Osteoblast (primary cell): ENCODE measurements around the gene AP3B2. TPM values are rescaled to one million over a fixed set of nuclear protein-coding genes. Genes with fewer than 3 reads are reported as not detected.

ENCODE experiments used
- DNase-seq: peaks from one replicate; pipeline ENCODE4 v3.0.0; 2011; ENCODE audit warnings: low spot score, mixed read lengths; ENCODE audit not compliant: insufficient read length; ENCODE audit errors: missing footprints
- H2AFZ ChIP-seq: 2 replicates; pipeline ENCODE4 v1.6.0; 2011; ENCODE audit warnings: mild to moderate bottlenecking, low read length
- H3K27ac ChIP-seq: 2 replicates; pipeline ENCODE4 v1.5.1; 2011; ENCODE audit warnings: mild to moderate bottlenecking, low read depth, low read length, moderate library complexity
- H3K27me3 ChIP-seq: 2 replicates; pipeline ENCODE4 v1.6.0; 2012; ENCODE audit warnings: mild to moderate bottlenecking, control low read depth, inconsistent platforms, low read length, moderate library complexity; ENCODE audit not compliant: insufficient read depth
- H3K36me3 ChIP-seq: 2 replicates; pipeline ENCODE4 v1.5.1; 2011; ENCODE audit warnings: mild to moderate bottlenecking, low read length, control low read depth, moderate library complexity; ENCODE audit not compliant: insufficient read depth
- H3K4me1 ChIP-seq: 2 replicates; pipeline ENCODE4 v1.5.1; 2011; ENCODE audit warnings: mild to moderate bottlenecking, low read length, control low read depth, moderate library complexity; ENCODE audit not compliant: insufficient read depth
- H3K4me2 ChIP-seq: 2 replicates; pipeline ENCODE4 v1.6.0; 2011; ENCODE audit warnings: mild to moderate bottlenecking, low read length; ENCODE audit not compliant: insufficient read depth
- H3K4me3 ChIP-seq: fragments of 200-600 bp; sonication (generic); 3 replicates; pipeline ENCODE4 v1.5.1; 2012; ENCODE audit warnings: mild to moderate bottlenecking, low read length, inconsistent platforms; ENCODE audit not compliant: insufficient read depth
- H3K79me2 ChIP-seq: 2 replicates; pipeline ENCODE4 v1.6.0; 2012; ENCODE audit warnings: mild to moderate bottlenecking, low read length, control low read depth, inconsistent platforms; ENCODE audit not compliant: insufficient read depth
- H3K9me3 ChIP-seq: 2 replicates; pipeline ENCODE4 v1.5.1; 2011; ENCODE audit warnings: low read depth, low read length, control low read depth
- H4K20me1 ChIP-seq: 2 replicates; pipeline ENCODE4 v1.6.0; 2012; ENCODE audit warnings: mild to moderate bottlenecking, low read length, control low read depth; ENCODE audit not compliant: insufficient read depth
- total RNA-seq: library from RNA; depleted of rRNA; stranded (reverse); fragments of >200 nt; gene quantifications from 2 replicates; pipeline ENCODE4 v1.2.3, GENCODE V29; 2012
- TF ChIP-seq, protein P1 (sequence below): IDR thresholded peaks from 2 replicates; pipeline ENCODE4 v1.5.1; 2011; ENCODE audit warnings: mild to moderate bottlenecking, low read depth, low read length, moderate library complexity; ENCODE audit errors: extremely low read depth

Gene AP3B2, protein sequence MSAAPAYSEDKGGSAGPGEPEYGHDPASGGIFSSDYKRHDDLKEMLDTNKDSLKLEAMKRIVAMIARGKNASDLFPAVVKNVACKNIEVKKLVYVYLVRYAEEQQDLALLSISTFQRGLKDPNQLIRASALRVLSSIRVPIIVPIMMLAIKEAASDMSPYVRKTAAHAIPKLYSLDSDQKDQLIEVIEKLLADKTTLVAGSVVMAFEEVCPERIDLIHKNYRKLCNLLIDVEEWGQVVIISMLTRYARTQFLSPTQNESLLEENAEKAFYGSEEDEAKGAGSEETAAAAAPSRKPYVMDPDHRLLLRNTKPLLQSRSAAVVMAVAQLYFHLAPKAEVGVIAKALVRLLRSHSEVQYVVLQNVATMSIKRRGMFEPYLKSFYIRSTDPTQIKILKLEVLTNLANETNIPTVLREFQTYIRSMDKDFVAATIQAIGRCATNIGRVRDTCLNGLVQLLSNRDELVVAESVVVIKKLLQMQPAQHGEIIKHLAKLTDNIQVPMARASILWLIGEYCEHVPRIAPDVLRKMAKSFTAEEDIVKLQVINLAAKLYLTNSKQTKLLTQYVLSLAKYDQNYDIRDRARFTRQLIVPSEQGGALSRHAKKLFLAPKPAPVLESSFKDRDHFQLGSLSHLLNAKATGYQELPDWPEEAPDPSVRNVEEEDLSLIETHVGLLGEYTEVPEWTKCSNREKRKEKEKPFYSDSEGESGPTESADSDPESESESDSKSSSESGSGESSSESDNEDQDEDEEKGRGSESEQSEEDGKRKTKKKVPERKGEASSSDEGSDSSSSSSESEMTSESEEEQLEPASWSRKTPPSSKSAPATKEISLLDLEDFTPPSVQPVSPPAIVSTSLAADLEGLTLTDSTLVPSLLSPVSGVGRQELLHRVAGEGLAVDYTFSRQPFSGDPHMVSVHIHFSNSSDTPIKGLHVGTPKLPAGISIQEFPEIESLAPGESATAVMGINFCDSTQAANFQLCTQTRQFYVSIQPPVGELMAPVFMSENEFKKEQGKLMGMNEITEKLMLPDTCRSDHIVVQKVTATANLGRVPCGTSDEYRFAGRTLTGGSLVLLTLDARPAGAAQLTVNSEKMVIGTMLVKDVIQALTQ
- under 0.01 and 0.36 TPM in 2 replicates for total RNA-seq

DNA sequence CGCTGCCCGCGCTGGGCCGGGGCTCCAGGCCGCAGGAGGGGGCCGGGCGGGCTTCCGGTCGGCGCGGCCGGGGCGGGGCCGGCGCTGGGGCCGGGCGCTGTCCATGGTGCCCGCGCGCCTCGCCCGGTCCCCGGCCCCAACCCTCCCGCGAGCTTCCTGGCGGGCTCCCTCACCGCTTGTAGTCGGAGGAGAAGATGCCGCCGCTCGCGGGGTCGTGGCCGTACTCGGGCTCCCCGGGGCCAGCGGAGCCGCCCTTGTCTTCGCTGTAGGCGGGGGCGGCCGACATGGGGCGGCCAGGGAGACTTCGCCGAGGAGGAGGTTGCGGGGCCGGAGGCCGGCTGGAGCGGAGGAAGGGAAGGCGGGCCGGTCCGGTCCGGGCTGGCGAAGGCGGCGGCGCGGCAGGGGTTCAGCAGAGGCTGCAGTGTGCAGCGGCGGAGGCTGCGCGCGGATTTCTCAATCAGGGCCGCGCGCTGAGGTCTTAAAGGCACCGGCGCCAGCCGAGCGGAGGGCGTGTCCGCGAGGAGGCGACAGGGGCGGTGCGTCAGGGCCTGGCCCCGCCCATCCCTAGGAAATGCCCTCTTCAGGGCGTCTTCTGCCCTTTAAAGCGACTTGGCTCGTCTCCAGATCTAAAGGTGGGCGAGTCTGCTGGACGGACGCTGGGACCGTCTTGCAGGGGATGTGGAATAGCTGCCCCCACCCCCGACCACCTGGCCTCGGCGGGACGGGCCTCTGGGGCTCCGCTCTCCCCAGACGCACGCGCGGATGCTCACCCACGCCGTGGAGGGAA is at the start of gene AP3B2:
TSS of gene AP3B2 (minus strand) at position 455 of the 787 bp plus-strand sequence. CDS start at position 286, 169 bp downstream.
- TF ChIP-seq, protein P1, sequence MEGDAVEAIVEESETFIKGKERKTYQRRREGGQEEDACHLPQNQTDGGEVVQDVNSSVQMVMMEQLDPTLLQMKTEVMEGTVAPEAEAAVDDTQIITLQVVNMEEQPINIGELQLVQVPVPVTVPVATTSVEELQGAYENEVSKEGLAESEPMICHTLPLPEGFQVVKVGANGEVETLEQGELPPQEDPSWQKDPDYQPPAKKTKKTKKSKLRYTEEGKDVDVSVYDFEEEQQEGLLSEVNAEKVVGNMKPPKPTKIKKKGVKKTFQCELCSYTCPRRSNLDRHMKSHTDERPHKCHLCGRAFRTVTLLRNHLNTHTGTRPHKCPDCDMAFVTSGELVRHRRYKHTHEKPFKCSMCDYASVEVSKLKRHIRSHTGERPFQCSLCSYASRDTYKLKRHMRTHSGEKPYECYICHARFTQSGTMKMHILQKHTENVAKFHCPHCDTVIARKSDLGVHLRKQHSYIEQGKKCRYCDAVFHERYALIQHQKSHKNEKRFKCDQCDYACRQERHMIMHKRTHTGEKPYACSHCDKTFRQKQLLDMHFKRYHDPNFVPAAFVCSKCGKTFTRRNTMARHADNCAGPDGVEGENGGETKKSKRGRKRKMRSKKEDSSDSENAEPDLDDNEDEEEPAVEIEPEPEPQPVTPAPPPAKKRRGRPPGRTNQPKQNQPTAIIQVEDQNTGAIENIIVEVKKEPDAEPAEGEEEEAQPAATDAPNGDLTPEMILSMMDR = no peak

DNA sequence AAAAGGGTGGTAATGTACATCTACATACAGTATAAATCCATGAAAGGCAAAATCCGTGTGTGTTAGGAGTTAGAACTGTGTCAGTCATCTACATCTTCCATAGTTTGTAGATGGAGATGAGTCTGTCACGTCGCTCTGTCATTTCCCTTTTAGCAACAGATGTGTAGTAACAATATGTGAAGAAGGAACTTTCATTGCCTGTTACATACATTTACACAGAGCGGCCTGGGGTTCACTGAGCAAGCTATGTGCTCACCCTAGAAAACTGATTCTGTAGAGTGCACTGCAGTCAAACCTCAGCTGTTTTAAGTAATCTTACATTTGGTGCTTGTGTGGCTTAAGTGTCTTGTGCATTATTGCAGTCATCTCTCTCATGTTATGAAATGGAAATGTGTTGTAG is 41.6 kb upstream of the AP3B2 start:
- H3K9me3 ChIP-seq = no peaks in the 10 kb centered on the region
- H3K4me2 ChIP-seq = peak overlapping the region; percentile 89
- H3K36me3 ChIP-seq = peaks cover 23% of the 10 kb centered on the region
- peak; percentile 76 for DNase-seq
- H3K79me2 ChIP-seq = peaks cover 64% of the 10 kb centered on the region
- peak overlapping the region; percentile 91 for H3K27ac ChIP-seq
- TF ChIP-seq, protein P1 = no peak
- H3K4me3 ChIP-seq = peak overlapping the region; percentile 100
- peaks cover 8% of the 10 kb centered on the region for H4K20me1 ChIP-seq
- peak overlapping the region; percentile 98 for H2AFZ ChIP-seq
- no peaks in the 10 kb centered on the region for H3K27me3 ChIP-seq
- H3K4me1 ChIP-seq = peaks cover 15% of the 10 kb centered on the region

More for the DNA sequence above, at the start of gene AP3B2:
- peak within 1 kb of the TSS; percentile 67 for H2AFZ ChIP-seq
- no peaks in the 10 kb centered on the region for H3K36me3 ChIP-seq
- H3K27me3 ChIP-seq = no peaks in the 10 kb centered on the region
- peak within 1 kb of the TSS; percentile 68 for H3K4me2 ChIP-seq
- no peaks in the 10 kb centered on the region for H3K9me3 ChIP-seq
- DNase-seq = peak; percentile 99
- H4K20me1 ChIP-seq = no peaks in the 10 kb centered on the region
- H3K4me1 ChIP-seq = peaks cover 5% of the 10 kb centered on the region
- H3K4me3 ChIP-seq = peak within 1 kb of the TSS; percentile 75
- H3K79me2 ChIP-seq = no peaks in the 10 kb centered on the region
- H3K27ac ChIP-seq = no peak within 1 kb of the TSS

DNA sequence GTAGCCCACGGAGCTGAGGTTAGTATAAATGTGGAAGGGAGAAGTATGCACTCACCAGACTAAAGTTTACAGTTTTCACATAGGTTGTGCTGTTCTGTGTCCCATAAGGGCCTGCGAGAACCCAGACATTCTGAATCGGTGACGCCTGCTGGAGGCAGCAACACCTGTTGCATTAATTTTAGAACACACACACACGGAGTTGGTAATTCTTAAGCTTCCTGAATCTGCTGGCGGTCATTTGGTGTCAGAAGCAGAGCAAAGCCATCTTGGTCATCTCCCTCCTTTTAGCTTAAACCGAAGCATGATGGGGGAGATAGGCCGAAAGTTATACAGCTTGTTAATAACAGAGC is 41.1 kb upstream of the AP3B2 start:
- peaks cover 15% of the 10 kb centered on the region for H3K4me1 ChIP-seq
- peak overlapping the region; percentile 98 for H2AFZ ChIP-seq
- peaks cover 59% of the 10 kb centered on the region for H3K79me2 ChIP-seq
- no peaks in the 10 kb centered on the region for H3K27me3 ChIP-seq
- H3K4me2 ChIP-seq = peak overlapping the region; percentile 89
- peak overlapping the region; percentile 91 for H3K27ac ChIP-seq
- peak overlapping the region; percentile 100 for H3K4me3 ChIP-seq
- peaks cover 4% of the 10 kb centered on the region for H4K20me1 ChIP-seq
- peaks cover 19% of the 10 kb centered on the region for H3K36me3 ChIP-seq
- H3K9me3 ChIP-seq = no peaks in the 10 kb centered on the region
- TF ChIP-seq, protein P1 = no peak
- no peak for DNase-seq
